A549 (cell line): ENCODE results near the gene PNPLA1. TPM values are rescaled to one million over a fixed set of nuclear protein-coding genes. Genes with fewer than 3 reads are reported as not detected.

Experiments
- ATAC-seq, 2 experiments: fragments of 200-7000 bp in 1 of 2; fragments of >200 bp in 1 of 2; cut with Nextera tagmentation in 1 of 2; cut with Tn5 transposase in 1 of 2; 3 replicates each; pipeline versions ENCODE4 v1.8.0 to v1.9.1; 2018 to 2020; ENCODE audit warnings: mild to moderate bottlenecking in 1 of 2, moderate library complexity in 1 of 2
- CTCF ChIA-PET: fragments of 300-600 bp; sonication (Branson Sonifier 250); formaldehyde crosslinking; extraction: SDS; loops from one replicate; lab custom pipeline; 2021; ENCODE audit warnings: antibody characterized with exemption, inconsistent platforms; lab: Yijun Ruan, JAX
- POLR2A ChIA-PET: fragments of 350-600 bp; formaldehyde crosslinking; extraction: SDS; loops from one replicate; lab custom pipeline; 2021; ENCODE audit warnings: antibody characterized with exemption, inconsistent platforms; lab: Yijun Ruan, JAX
- DNase-seq, 2 experiments: peaks; one replicate each; pipeline versions ENCODE4 v3.0.0 to v3.0.0-alpha.2; 2011 to 2016; ENCODE audit warnings: low read depth in 1 of 2, low spot score in 1 of 2
- FAIRE-seq: peaks from 2 replicates; lab custom pipeline; 2011; peaks lifted over from hg19 to GRCh38; lab: Jason Lieb, UNC
- H3K27ac ChIP-seq, 2 experiments: fragments of >200 bp; sonication (Bioruptor Twin); formaldehyde crosslinking; 3 replicates each; pipeline ENCODE4 v1.5.1; 2016 to 2017
- H3K4me1 ChIP-seq: fragments of >200 bp; sonication (Bioruptor Twin); formaldehyde crosslinking; 3 replicates; pipeline ENCODE4 v1.6.1; 2016
- H3K4me2 ChIP-seq: fragments of >200 bp; sonication (Bioruptor Twin); formaldehyde crosslinking; 3 replicates; pipeline ENCODE4 v1.6.1; 2016
- H3K4me3 ChIP-seq: fragments of >200 bp; sonication (Bioruptor Twin); formaldehyde crosslinking; 3 replicates; pipeline ENCODE4 v1.5.1; 2016
- H3K9me3 ChIP-seq: fragments of >200 bp; sonication (Bioruptor Twin); formaldehyde crosslinking; 3 replicates; pipeline ENCODE4 v1.6.1; 2016
- BCL3 ChIP-seq: fragments of >200 bp; sonication (Bioruptor Twin); formaldehyde crosslinking; IDR thresholded peaks from 3 replicates; pipeline ENCODE4 v1.6.1; 2016
- CBX2 ChIP-seq: fragments of 200-600 bp; sonication (generic); IDR thresholded peaks from 2 replicates; pipeline ENCODE4 v1.6.1; 2016; ENCODE audit warnings: low read depth, mild to moderate bottlenecking, borderline replicate concordance
- CBX8 ChIP-seq: fragments of 200-600 bp; sonication (generic); IDR thresholded peaks from 2 replicates; pipeline ENCODE4 v1.6.1; 2016
- EHMT2 ChIP-seq: fragments of 200-600 bp; sonication (generic); IDR thresholded peaks from 2 replicates; pipeline ENCODE4 v1.6.1; 2016; ENCODE audit warnings: antibody characterized with exemption, low read depth, mild to moderate bottlenecking, moderate library complexity
- ESRRA ChIP-seq: fragments of 150-350 bp; IDR thresholded peaks from 2 replicates; pipeline ENCODE4 v1.6.1; 2014; ENCODE audit warnings: mild to moderate bottlenecking, low read length, borderline replicate concordance
- FOXS1 ChIP-seq: fragments of 250-450 bp; sonication (Bioruptor Pico); IDR thresholded peaks from 2 replicates; pipeline ENCODE4 v1.5.0; 2020; ENCODE audit warnings: mild to moderate bottlenecking, moderate library complexity
- GATA3 ChIP-seq: IDR thresholded peaks from 2 replicates; pipeline ENCODE4 v1.6.1; 2012; ENCODE audit warnings: borderline replicate concordance
- HES2 ChIP-seq: fragments of >200 bp; sonication (Bioruptor Twin); formaldehyde crosslinking; IDR thresholded peaks from 2 replicates; pipeline ENCODE4 v1.6.1; 2016
- HEYL ChIP-seq: fragments of 250-450 bp; sonication (Bioruptor Pico); IDR thresholded peaks from 2 replicates; pipeline ENCODE4 v1.8.0; 2021; ENCODE audit warnings: mild to moderate bottlenecking, moderate library complexity
- HOXB5 ChIP-seq: fragments of 250-450 bp; sonication (Bioruptor Pico); IDR thresholded peaks from 2 replicates; pipeline ENCODE4 v1.5.0; 2020; ENCODE audit warnings: mild to moderate bottlenecking, moderate library complexity
- MAFK ChIP-seq: fragments of 450-650 bp; IDR thresholded peaks from 2 replicates; pipeline ENCODE4 v1.6.1; 2014; ENCODE audit not compliant: partially characterized antibody
- MAX ChIP-seq: IDR thresholded peaks from 2 replicates; pipeline ENCODE4 v1.6.1; 2012
- PBX3 ChIP-seq: IDR thresholded peaks from 2 replicates; pipeline ENCODE4 v1.6.1; 2012
- RARB ChIP-seq: fragments of 250-450 bp; sonication (Bioruptor Pico); IDR thresholded peaks from 2 replicates; pipeline ENCODE4 v1.8.0; 2021; ENCODE audit warnings: mild to moderate bottlenecking, moderate library complexity
- RCOR1 ChIP-seq: fragments of 150-350 bp; IDR thresholded peaks from 2 replicates; pipeline ENCODE4 v1.6.1; 2014; ENCODE audit warnings: antibody characterized with exemption, low read length, low read depth
- RFX5 ChIP-seq: fragments of 450-650 bp; IDR thresholded peaks from 2 replicates; pipeline ENCODE4 v1.7.1; 2014; ENCODE audit warnings: antibody characterized with exemption, mild to moderate bottlenecking, moderate library complexity
- RNF2 ChIP-seq: fragments of 200-600 bp; sonication (generic); IDR thresholded peaks from 2 replicates; pipeline ENCODE4 v1.6.1; 2016; ENCODE audit warnings: low read depth, mild to moderate bottlenecking, antibody characterized with exemption, moderate library complexity, borderline replicate concordance
- SMC3 ChIP-seq: fragments of >200 bp; sonication (Bioruptor Twin); formaldehyde crosslinking; IDR thresholded peaks from 3 replicates; pipeline ENCODE4 v1.6.1; 2018; ENCODE audit warnings: inconsistent platforms
- SREBF2 ChIP-seq: fragments of 450-650 bp; IDR thresholded peaks from 2 replicates; pipeline ENCODE4 v1.6.1; 2014; ENCODE audit warnings: mild to moderate bottlenecking, moderate library complexity
- ZFP36 ChIP-seq: fragments of 450-650 bp; IDR thresholded peaks from 2 replicates; pipeline ENCODE4 v1.6.1; 2014; ENCODE audit warnings: borderline replicate concordance; ENCODE audit not compliant: partially characterized antibody
- WGBS: methylation state at CpG from one replicate; pipeline ENCODE4 v1.1.6; 2017; ENCODE audit errors: missing lambda C conversion rate; 5-methylcytosine and 5-hydroxymethylcytosine counted together
- polyA plus RNA-seq, 4 experiments: library from polyadenylated mRNA; depleted of rRNA in 3 of 4; stranded (reverse); fragments of >200 nt; fragmentation: RNase III in 1 of 4; extraction: RNeasy Plus Mini Kit Qiagen cat#74134 plus additional on column Dnase treatment in 1 of 4; gene quantifications; 2 replicates in 3 of 4; 3 replicates in 1 of 4; pipeline ENCODE4 v1.2.3, GENCODE V29; 2011 to 2017
- TF ChIP-seq, protein P1 (sequence below): fragments of >200 bp; sonication (Bioruptor Twin); formaldehyde crosslinking; IDR thresholded peaks from 3 replicates; pipeline ENCODE4 v1.5.1; 2016
- TF ChIP-seq, protein P2 (sequence below): IDR thresholded peaks from 2 replicates; pipeline ENCODE4 v1.6.1; 2012; ENCODE audit warnings: low read depth, borderline replicate concordance

Gene PNPLA1
- polyA plus RNA-seq, 2 of the 4 experiments (the other 2 are of a cell fraction), result 0.09 TPM; not detected in 1

GRCh38 chr6:36267731-36268477 is 2.0 kb upstream of the PNPLA1 start:
- Histone ChIP-seq H3K4me2 (no peak overlapping the region), H3K4me3 (no peak overlapping the region), H3K27ac (no peak overlapping the region), H3K4me1 (no peaks in the 10 kb centered on the region), H3K9me3 (no peaks in the 10 kb centered on the region; the same call in 2 of the 3 replicates)
- DNase-seq (no peak), ATAC-seq (no peak), FAIRE-seq (no peak)
- ChIA-PET POLR2A (no interaction called here), CTCF (interaction anchor here (0.8 to 2.8 kb wide), 4 partner anchors 16 to 35 kb away, joined by 3 to 7 read pairs (median 4); no protein-coding TSS in a partner anchor)
- WGBS, result 83% methylated on average over 4 of the region's 4 CpGs
- no peak for TF ChIP-seq HES2
- no peak for TF ChIP-seq RCOR1
- TF ChIP-seq RFX5, result no peak
- TF ChIP-seq RNF2, result no peak
- TF ChIP-seq CBX8, result no peak
- TF ChIP-seq FOXS1 (CRISPR knock-in tag), result no peak

GRCh38 chr6:36268478-36269275 is 1.2 kb upstream of the PNPLA1 start:
- ChIA-PET CTCF (interaction anchor here (0.8 to 2.8 kb wide), 4 partner anchors 17 to 34 kb away, joined by 3 to 7 read pairs (median 4); no protein-coding TSS in a partner anchor), POLR2A (no interaction called here)
- no peak overlapping the region for H3K4me3 ChIP-seq
- 85% methylated on average over 10 of the region's 12 CpGs for WGBS
- ATAC-seq, result no peak
- no peaks in the 10 kb centered on the region for H3K4me1 ChIP-seq
- H3K4me2 ChIP-seq, result no peak overlapping the region
- DNase-seq, result no peak
- FAIRE-seq, result no peak
- TF ChIP-seq MAX, result no peak
- no peak for TF ChIP-seq ZFP36
- TF ChIP-seq HOXB5 (CRISPR knock-in tag), result no peak
- no peak for TF ChIP-seq RARB (CRISPR knock-in tag)
- TF ChIP-seq SMC3, result no peak
- H3K9me3 ChIP-seq, result no peaks in the 10 kb centered on the region; the same call in 2 of the 3 replicates
- no peak overlapping the region for H3K27ac ChIP-seq

DNA sequence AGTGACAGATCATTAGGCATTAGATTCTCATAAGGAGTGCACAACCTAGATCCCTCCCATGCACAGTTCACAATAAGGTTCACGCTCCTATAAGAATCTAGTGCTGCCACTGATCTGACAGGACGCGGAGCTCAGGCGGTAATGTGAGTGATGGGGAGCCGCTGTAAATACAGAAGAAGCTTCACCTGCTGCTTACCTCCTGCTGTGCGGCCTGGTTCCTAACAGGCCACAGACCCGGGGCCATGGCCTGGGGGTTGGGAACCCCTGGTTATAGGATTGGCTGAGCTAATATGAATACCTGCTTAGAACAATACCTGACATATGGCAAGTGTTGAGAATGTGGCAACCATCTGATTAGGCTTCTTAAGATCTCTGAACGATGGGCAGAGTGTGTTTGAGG is 2.4 kb downstream of the PNPLA1 start:
- 71% methylated on average over 8 of the region's 8 CpGs for WGBS
- DNase-seq (no peak), ATAC-seq (no peak), FAIRE-seq (no peak)
- H3K4me3 ChIP-seq, result no peak overlapping the region
- TF ChIP-seq MAFK (no peak), HOXB5 (CRISPR knock-in tag) (no peak), ESRRA (no peak), CBX2 (no peak), BCL3 (no peak), SREBF2 (no peak), HEYL (no peak), RARB (CRISPR knock-in tag) (no peak), EHMT2 (no peak), PBX3 (no peak), MAX (no peak), GATA3 (no peak)
- TF ChIP-seq, protein P1, sequence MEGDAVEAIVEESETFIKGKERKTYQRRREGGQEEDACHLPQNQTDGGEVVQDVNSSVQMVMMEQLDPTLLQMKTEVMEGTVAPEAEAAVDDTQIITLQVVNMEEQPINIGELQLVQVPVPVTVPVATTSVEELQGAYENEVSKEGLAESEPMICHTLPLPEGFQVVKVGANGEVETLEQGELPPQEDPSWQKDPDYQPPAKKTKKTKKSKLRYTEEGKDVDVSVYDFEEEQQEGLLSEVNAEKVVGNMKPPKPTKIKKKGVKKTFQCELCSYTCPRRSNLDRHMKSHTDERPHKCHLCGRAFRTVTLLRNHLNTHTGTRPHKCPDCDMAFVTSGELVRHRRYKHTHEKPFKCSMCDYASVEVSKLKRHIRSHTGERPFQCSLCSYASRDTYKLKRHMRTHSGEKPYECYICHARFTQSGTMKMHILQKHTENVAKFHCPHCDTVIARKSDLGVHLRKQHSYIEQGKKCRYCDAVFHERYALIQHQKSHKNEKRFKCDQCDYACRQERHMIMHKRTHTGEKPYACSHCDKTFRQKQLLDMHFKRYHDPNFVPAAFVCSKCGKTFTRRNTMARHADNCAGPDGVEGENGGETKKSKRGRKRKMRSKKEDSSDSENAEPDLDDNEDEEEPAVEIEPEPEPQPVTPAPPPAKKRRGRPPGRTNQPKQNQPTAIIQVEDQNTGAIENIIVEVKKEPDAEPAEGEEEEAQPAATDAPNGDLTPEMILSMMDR, result no peak
- TF ChIP-seq, protein P2, sequence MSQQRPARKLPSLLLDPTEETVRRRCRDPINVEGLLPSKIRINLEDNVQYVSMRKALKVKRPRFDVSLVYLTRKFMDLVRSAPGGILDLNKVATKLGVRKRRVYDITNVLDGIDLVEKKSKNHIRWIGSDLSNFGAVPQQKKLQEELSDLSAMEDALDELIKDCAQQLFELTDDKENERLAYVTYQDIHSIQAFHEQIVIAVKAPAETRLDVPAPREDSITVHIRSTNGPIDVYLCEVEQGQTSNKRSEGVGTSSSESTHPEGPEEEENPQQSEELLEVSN, result no peak
- ChIA-PET CTCF (interaction anchor here (1.7 kb wide), 1 partner anchor 8 kb away, joined by 4 read pairs; no protein-coding TSS in a partner anchor), POLR2A (no interaction called here)
- no peaks in the 10 kb centered on the region for H3K9me3 ChIP-seq
- H3K4me2 ChIP-seq, result no peak overlapping the region
- no peak overlapping the region for H3K27ac ChIP-seq
- H3K4me1 ChIP-seq, result no peaks in the 10 kb centered on the region
